ENCODE data around the gene ARL14EPL.

ARL14EPL gene

DNA sequence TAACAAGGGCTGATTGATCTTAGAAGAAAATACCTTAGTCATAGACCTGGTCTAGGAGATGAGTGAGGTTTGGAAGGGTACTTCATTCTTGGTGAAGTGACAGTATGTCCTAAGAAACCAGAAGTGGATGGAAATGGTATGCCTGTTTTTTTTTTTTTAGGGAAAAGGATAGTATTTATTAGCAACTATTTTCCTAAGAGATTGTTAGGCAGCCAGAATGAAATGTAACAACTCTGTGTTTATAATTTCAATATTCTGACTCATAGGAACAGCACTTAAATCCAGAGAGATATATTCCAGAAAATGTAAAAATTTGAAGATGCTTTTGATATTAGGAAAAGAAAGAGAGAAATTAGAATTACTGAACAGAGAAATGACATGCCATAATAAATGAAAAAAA is 21.2 kb upstream of the ARL14EPL start:
- H3K27me3 ChIP-seq (ENCODE audit: control insufficient read depth, low read length), result no peaks in the 10 kb centered on the region
- no peaks in the 10 kb centered on the region for H3K9me3 ChIP-seq (ENCODE audit: control insufficient read depth, insufficient read depth, low read length)
- H3K4me3 ChIP-seq (ENCODE audit: low read length), result no peak overlapping the region
- H3K79me2 ChIP-seq (ENCODE audit: control insufficient read depth, low read length), result no peaks in the 10 kb centered on the region
- no peaks in the 10 kb centered on the region for H3K36me3 ChIP-seq (ENCODE audit: control insufficient read depth, low read length)
- TF ChIP-seq, protein P1, sequence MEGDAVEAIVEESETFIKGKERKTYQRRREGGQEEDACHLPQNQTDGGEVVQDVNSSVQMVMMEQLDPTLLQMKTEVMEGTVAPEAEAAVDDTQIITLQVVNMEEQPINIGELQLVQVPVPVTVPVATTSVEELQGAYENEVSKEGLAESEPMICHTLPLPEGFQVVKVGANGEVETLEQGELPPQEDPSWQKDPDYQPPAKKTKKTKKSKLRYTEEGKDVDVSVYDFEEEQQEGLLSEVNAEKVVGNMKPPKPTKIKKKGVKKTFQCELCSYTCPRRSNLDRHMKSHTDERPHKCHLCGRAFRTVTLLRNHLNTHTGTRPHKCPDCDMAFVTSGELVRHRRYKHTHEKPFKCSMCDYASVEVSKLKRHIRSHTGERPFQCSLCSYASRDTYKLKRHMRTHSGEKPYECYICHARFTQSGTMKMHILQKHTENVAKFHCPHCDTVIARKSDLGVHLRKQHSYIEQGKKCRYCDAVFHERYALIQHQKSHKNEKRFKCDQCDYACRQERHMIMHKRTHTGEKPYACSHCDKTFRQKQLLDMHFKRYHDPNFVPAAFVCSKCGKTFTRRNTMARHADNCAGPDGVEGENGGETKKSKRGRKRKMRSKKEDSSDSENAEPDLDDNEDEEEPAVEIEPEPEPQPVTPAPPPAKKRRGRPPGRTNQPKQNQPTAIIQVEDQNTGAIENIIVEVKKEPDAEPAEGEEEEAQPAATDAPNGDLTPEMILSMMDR (IDR thresholded peaks at IDR 0.05; ENCODE audit: low read depth, low read length, poor library complexity, severe bottlenecking), result no peak
- TF ChIP-seq EZH2phosphoT487 (IDR thresholded peaks at IDR 0.05; ENCODE audit: borderline replicate concordance, low read length), result no peak
- H3K27ac ChIP-seq (ENCODE audit: low read depth, low read length), result no peak overlapping the region
- no peaks in the 10 kb centered on the region for H3K4me1 ChIP-seq (ENCODE audit: control insufficient read depth, low read length)
- no peaks in the 10 kb centered on the region for H3F3A ChIP-seq (ENCODE audit: control insufficient read depth, insufficient read depth)
- no peaks in the 10 kb centered on the region for H3K9me2 ChIP-seq (replicated peaks; ENCODE audit: control insufficient read depth, low read length)
- H4K20me1 ChIP-seq (ENCODE audit: control insufficient read depth, insufficient read depth, low read depth, low read length), result no peaks in the 10 kb centered on the region
- no peak overlapping the region for H3K4me2 ChIP-seq (ENCODE audit: low read length)

DNA sequence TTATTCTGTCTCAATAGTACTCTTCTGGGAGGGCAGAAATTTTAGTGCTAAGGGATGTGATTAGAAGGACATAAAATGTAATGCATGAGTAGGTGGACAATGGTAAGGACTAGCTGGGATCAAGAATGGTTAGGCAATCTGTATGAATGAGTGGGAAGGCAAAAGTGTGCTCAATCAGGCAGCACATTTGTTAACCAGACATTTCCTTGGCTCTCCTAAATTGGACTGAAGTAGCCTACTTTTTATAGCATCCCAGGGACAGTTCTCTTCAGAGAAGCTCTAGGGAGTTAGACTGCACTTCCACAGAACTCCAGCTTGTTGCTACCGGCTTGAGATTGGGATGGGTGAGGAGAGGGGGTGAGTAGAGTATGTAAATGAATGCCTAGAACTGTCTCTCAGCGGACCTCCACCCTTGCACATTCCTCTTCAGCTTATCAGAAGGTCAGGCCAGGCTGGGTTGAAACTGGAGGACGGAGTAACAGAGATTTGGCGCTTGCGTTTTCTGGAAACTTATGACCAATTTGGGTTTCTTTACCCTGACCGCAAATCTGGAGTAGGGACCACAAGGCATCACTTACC is 19.0 kb upstream of the ARL14EPL start:
- H3K9me3 ChIP-seq (ENCODE audit: control insufficient read depth, insufficient read depth, low read length), result no peaks in the 10 kb centered on the region
- TF ChIP-seq EZH2phosphoT487 (IDR thresholded peaks at IDR 0.05; ENCODE audit: borderline replicate concordance, low read length), result no peak
- TF ChIP-seq, protein P1 (IDR thresholded peaks at IDR 0.05; ENCODE audit: low read depth, low read length, poor library complexity, severe bottlenecking), result no peak
- H3K4me1 ChIP-seq (ENCODE audit: control insufficient read depth, low read length), result no peaks in the 10 kb centered on the region
- H3K27ac ChIP-seq (ENCODE audit: low read depth, low read length), result no peak overlapping the region
- no peaks in the 10 kb centered on the region for H3K79me2 ChIP-seq (ENCODE audit: control insufficient read depth, low read length)
- H3K4me3 ChIP-seq (ENCODE audit: low read length), result no peak overlapping the region
- no peaks in the 10 kb centered on the region for H3K27me3 ChIP-seq (ENCODE audit: control insufficient read depth, low read length)
- H3K4me2 ChIP-seq (ENCODE audit: low read length), result no peak overlapping the region
- H3F3A ChIP-seq (ENCODE audit: control insufficient read depth, insufficient read depth), result no peaks in the 10 kb centered on the region
- H3K9me2 ChIP-seq (replicated peaks; ENCODE audit: control insufficient read depth, low read length), result no peaks in the 10 kb centered on the region
- H3K36me3 ChIP-seq (ENCODE audit: control insufficient read depth, low read length), result no peaks in the 10 kb centered on the region
- H4K20me1 ChIP-seq (ENCODE audit: control insufficient read depth, insufficient read depth, low read depth, low read length), result no peaks in the 10 kb centered on the region

DNA sequence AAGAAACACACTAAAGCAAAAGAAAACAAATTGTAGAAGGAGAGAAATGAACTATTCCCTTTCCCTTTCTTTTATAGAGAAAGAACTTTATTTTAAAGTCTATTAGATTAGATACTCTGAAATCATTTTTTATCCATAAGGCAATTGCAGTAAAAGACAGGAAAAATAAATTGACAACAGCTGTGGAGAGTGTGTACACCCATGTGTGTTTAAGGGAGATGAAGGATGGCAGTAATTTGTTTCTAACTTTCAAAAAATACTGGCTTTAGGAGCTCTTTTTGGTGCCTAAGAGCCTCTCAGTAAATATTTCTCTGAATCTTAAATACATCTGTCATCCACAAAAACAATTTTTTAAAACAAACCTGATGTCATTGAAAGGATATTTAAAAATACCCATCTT is 18.3 kb upstream of the ARL14EPL start:
- Histone ChIP-seq H3K4me2 (ENCODE audit: low read length) (no peak overlapping the region), H3K27me3 (ENCODE audit: control insufficient read depth, low read length) (no peaks in the 10 kb centered on the region), H3K36me3 (ENCODE audit: control insufficient read depth, low read length) (no peaks in the 10 kb centered on the region), H3K27ac (ENCODE audit: low read depth, low read length) (no peak overlapping the region), H3K79me2 (ENCODE audit: control insufficient read depth, low read length) (no peaks in the 10 kb centered on the region), H4K20me1 (ENCODE audit: control insufficient read depth, insufficient read depth, low read depth, low read length) (no peaks in the 10 kb centered on the region), H3K9me3 (ENCODE audit: control insufficient read depth, insufficient read depth, low read length) (no peaks in the 10 kb centered on the region), H3K9me2 (replicated peaks; ENCODE audit: control insufficient read depth, low read length) (no peaks in the 10 kb centered on the region), H3K4me3 (ENCODE audit: low read length) (no peak overlapping the region), H3K4me1 (ENCODE audit: control insufficient read depth, low read length) (no peaks in the 10 kb centered on the region), H3F3A (ENCODE audit: control insufficient read depth, insufficient read depth) (no peaks in the 10 kb centered on the region)
- TF ChIP-seq EZH2phosphoT487 (IDR thresholded peaks at IDR 0.05; ENCODE audit: borderline replicate concordance, low read length), result no peak

DNA sequence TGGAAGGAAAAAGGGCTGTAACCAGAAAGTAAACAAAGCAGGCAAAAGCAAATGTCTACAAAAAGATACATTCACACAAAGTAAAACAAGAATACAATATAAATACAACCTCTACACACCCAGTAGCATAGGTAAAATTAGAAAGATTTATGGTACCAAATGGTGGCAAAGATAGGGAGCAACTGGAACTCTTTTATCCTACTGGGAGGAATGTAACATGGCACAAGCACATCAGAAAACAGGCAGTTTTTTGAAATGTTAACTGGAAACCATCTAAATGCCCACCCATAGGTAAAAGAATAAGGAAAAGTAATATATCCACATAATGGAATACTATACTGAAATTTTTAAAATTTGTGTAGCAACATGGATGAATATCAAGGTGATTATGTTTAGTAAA is 8.7 kb upstream of the ARL14EPL start:
- Histone ChIP-seq H3K4me1 (ENCODE audit: control insufficient read depth, low read length) (no peaks in the 10 kb centered on the region), H3K27me3 (ENCODE audit: control insufficient read depth, low read length) (no peaks in the 10 kb centered on the region), H3K36me3 (ENCODE audit: control insufficient read depth, low read length) (no peaks in the 10 kb centered on the region), H3K4me2 (ENCODE audit: low read length) (no peak overlapping the region), H3K79me2 (ENCODE audit: control insufficient read depth, low read length) (no peaks in the 10 kb centered on the region), H3K27ac (ENCODE audit: low read depth, low read length) (no peak overlapping the region), H3K9me3 (ENCODE audit: control insufficient read depth, insufficient read depth, low read length) (no peaks in the 10 kb centered on the region), H3K9me2 (replicated peaks; ENCODE audit: control insufficient read depth, low read length) (no peaks in the 10 kb centered on the region), H3F3A (ENCODE audit: control insufficient read depth, insufficient read depth) (no peaks in the 10 kb centered on the region), H4K20me1 (ENCODE audit: control insufficient read depth, insufficient read depth, low read depth, low read length) (no peaks in the 10 kb centered on the region), H3K4me3 (ENCODE audit: low read length) (no peak overlapping the region)
- TF ChIP-seq, protein P1 (IDR thresholded peaks at IDR 0.05; ENCODE audit: low read depth, low read length, poor library complexity, severe bottlenecking), result no peak
- no peak for TF ChIP-seq EZH2phosphoT487 (IDR thresholded peaks at IDR 0.05; ENCODE audit: borderline replicate concordance, low read length)

Data from DOHH2 (cell line).